Activated CD4-positive, alpha-beta T cell treated with anti-CD3 and anti-CD28 coated beads, Interleukin-2, Interleukin-6, amounts not matched to agents 100 ng/mL and 50 ng/mL, durations not matched to agents 16 hours and 8 hours (primary cell): Measurements from ENCODE around the gene TLL2.
A peak's percentile ranks its signal among the peaks of the same experiment; 100 is the strongest.

Experiments
- DNase-seq: peaks from one replicate; pipeline ENCODE4 v3.0.0-alpha.2; 2020

TLL2 gene

DNA sequence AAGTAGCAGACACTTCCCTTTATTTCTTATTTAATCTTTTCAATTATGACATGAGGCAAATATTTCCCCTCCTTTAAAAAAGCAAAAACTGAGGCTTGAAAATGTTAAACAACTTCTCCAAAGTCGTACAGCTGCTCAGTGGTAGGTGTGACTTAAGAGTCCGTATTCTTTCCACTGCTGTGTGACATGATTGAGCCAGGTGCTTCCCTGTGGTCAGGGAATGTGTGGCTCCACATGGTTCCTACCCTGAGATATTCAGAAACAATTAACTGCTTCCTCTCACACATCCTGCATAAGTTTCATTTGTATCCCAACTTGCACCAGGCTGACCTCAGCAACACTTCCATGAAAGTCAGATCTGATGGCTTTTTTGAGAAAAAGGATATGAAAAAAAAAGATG lies 168.5 kb downstream of the TLL2 start:
- no peak for DNase-seq

DNA sequence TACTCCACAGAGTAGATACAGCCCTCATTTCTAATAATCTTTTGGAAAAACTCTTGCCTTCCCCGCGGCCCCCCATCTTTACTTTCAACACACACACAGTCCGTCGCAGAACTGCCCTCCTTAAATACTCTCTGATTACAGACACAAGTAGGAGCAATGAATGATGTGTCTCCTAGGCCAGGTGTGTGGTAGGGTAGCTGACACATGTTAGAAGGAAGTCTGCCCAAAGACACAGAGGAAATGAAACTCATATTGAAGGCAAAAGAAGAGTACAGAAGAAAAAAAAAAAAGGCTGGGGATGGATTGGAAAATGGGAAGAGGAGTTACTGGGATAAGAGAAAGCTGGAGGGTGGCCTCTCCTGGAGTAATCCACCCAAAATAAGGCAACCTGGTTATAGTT lies 169.5 kb downstream of the TLL2 start:
- DNase-seq = no peak

DNA sequence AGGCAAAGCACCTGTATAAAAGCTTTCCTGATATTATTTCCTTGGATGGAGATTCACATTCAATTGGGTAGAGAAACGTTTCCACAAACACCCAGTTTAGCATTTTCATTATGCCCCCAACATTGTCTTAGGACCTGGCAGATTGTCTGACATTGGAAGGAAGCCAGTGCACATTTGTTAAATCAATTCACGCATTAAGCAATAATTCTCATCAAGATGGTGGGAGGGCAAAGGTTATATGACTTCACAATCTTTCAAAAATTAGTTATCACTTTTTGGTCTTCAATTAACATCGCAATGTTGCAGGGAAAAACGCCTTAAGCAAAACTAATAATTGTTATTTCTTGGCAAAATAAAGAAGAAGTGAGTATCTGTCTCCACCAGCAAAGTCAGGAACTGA lies 171.3 kb downstream of the TLL2 start:
- no peak for DNase-seq

DNA sequence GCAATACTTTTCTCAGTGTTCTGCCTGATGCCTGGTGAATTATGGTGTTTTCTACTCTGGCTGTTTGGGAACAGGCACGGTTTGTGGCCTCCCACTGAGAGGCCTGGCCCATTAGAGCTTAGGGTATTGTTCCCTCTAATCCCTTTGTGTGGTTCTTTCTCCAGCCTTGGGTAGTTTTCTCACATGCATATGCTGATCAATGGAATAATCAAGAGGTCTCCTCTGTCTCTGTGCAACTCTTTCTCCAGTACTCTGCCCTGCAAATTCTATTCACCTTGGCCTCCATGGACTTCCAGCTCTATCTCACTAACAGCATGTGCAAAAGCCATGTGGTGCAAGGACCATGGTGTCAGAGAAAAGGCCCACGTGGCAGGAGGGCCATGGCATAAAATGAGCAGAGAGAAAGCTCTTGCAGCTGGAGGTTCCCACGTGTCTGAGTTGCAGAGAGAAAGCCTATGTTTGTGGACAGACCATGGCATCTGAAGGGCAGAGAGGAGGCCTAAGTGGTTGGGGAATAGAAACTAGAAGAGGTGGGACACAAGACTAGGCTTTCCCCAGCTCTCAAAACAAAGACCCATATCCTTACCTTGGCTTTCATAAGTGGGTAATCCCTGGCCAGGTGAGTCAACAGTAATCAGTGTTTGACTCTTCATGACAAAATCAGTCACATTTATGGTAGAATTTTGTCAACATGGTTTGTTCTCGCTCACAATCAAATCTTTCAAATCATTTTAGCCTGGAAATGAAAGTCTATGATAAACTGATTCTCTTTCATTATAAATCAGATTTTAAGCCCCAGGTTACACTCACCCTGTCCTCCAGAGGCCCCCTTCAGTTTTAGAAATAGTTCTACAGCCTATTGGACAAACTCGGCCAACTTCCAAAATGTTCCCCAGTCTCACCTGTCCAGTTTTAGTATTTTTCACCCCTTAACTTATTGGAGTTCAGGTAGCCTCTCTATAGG lies 172.2 kb downstream of the TLL2 start:
- DNase-seq = peak; percentile 52

DNA sequence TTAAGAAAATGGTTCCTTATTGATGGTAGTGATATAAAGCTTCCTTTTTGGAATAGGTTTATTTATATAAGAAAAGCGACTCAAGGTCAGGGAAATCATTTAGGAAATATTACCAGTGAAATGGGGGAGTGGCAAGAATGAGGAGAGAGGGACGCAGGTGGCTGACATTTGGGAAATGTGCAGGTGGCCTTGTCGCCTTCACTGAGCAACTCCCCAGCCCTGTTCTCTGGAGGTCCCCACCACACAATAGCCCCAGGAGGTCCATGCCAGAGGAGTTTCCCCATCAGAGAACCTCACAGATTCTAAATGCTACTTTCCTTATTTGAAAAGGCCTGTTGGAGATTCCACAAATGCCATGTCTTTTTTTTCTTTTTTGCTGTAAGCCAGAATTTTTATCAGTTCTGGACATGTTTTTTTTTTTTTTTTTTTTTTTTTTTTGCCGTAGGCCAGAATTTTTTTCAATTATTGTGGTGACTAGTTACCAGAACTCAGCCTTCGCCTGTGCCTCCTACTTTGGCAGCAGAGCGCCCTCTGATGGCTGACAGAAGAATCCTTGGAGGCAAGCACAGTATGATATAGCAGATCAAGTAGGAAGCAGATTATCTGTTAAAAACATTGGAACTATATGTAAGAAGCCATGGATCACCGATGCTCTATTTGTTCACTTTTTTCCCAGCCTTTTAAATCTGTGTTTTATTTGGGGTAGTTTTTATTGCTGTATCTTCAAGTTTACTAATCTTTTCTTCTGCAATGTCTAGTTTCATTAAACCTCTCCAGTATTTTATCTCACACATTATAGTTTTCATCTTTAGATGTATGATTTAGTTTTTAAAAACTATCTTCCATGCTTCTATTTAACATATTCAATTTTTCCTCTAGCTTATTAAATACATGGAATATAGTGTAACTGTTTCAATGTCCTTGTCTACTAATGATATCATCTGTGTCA lies 173.5 kb downstream of the TLL2 start:
- DNase-seq = peak; percentile 75

DNA sequence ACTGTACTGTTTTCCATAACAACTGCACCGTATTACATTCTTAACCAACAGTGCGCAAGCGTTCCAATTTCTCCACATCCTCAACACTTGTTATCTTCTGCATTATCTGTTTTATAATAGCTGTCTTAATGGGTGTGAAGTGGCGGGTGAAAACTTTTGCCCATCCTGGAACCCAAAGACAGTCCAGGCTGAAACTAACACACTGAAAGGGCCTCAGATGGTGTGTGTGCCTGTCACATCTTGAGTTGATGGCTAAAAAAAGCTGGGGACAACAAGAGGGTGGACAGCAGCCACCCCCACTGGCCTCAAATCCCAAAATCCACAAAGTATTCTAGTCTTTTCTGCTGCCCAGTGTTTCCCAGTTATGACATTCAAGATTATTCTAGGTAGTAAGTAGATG lies 174.3 kb downstream of the TLL2 start:
- DNase-seq = no peak

DNA sequence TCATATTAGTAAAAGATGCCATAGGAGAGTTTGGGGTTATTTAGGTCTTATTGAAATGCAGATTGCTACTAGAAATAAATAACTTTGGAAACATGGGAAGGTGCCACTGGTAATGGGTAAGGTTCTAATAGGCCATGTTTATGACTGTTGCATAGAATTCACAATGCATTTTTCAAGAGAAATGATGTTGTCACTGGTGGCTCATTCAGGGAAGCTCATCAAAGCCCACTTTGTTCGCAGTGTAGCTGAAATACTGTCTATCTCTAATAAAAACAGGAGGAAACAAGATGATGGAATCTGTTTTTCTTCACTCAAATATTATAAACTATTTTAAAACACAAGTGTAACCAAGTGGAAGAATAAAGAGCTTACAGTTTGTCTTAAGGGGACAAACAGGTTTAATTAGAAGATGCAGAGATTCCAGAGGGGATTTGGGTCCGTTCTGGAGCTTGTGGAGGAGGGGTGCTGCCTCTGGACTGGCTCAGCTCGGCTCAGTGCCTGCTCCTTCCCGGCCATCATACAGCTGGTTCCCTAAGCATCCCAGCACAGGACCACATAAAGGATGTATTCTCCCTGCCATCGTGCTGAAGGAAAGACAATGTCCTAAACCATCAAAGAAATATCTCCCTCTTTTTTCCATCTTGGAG lies 175.3 kb downstream of the TLL2 start:
- no peak for DNase-seq

DNA sequence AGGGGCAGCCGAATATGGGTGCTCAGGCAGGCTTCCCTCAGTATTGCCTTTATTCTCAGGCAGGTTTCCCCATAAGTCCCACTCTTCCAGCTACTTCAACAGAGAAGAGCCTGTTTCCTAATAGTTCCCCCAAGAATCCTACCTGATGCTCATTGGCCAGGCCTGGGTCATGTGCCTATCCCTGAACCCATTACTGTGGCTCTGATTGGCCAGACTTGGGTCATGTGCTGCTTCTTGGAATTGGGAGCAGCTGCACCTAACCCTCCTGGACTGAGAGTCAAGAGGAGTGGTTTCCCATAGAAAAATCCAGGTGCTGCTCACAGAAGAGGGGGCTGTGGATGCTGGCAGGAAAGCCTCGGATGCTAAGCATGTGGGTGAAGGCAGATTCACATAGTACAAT lies 176.6 kb downstream of the TLL2 start:
- DNase-seq = no peak

DNA sequence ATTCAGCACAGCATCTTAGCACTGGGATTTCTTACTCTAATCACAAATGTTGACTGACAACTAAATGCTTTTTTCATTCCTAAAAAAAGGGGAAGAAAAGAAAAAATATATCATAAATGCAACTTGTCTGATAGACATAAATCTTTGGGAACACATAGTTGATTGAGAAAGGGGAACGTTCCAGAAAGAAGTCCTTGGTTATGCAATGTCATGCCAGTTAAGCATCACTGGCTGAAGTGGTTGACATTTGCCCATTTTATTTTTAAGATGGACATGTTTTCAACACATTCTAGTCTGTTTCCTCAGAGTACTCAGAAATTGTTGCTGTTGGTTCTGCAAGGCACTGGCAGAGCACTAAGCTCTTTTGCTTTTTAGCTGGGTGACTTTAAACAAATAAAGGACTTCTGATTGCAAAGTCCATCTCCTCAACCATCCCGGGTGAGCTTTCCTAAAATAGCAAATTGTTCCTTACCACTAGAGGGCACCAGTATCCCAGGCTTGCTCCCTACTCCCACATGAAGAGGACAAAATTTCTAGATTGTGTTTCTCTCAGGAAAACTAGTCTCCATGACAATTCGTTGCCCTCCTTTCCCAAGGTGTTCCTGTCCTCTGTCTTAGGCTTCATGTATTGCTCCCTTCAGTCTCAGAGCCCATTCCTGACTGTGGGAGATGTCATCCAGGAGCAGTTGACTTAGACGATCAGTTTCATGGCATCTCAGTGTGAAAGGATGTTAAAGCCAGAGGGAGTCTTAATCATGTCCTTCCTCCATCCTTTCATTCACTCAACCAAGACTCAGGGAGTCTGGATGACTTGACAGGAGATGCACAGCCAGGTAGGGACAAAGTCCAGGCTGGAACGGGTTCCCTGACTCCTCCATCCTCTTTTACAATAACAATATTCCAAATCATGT lies 178.9 kb downstream of the TLL2 start:
- peak; percentile 28 for DNase-seq

DNA sequence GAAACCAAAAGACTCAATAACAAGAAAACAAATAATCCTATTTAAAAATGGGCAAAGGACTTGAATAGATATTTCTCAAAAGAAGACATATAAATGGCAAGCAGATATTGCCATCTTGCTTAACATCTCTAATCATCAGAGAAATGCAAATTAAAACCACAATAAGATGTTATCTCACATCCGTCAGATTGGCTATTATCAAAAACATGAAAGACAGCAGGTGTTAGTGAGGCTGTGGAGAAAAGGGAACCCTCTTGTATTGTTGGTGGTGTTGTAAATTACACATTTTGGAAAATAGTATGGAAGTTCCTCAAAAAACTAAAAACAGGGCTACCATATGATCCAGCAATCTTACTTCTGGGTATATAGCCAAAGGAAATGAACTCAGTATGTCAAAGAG lies 180.6 kb downstream of the TLL2 start:
- no peak for DNase-seq

DNA sequence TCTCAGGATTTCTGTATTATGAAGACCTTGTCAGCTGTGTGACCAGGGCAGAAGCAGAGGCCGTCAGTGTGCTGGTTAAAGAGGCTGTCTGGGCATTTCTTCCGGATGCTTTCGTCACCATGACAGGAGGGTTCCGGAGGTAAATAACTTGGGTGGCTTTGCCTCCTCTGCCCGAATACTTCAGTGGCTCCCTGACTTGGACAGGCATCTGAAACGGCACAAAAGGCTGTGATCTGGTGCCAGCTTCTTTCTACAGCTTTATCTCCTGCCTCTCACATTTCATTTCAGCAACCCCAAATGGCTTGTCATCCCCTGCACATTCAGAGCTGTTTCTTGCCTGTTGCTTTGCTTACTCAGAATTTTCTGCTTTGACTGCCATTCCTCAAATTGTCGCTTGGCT lies 186.3 kb downstream of the TLL2 start:
- no peak for DNase-seq

DNA sequence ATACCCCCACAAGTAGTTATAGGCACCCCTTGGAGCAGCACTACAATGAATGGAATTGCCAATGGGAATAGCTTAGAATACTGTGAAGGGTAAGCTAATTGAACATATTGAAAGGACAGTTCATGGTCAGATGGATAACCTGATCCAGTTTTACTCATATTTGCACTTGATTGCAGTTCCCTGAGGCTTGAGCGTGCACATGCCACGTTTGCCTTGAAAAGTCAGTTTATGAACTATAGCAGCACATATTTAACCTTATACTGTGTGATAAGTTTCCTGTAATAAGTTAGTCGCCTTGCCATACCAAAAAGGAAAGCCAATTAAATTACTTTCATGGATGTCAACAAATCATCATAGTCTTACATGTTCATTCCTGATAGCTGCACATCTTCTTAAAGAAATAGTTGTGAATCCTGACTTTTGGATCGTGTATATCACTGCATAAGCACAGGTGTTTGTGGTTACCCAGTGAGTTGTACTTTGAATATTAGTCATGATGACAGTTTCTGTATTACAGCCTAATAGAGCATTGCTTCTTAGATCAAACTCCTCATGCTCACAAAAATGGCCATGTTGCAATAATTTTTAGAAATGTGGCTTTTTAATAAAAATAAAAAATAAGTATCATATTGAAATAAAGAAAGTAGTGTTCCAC lies 187.9 kb downstream of the TLL2 start:
- DNase-seq = peak; percentile 54

DNA sequence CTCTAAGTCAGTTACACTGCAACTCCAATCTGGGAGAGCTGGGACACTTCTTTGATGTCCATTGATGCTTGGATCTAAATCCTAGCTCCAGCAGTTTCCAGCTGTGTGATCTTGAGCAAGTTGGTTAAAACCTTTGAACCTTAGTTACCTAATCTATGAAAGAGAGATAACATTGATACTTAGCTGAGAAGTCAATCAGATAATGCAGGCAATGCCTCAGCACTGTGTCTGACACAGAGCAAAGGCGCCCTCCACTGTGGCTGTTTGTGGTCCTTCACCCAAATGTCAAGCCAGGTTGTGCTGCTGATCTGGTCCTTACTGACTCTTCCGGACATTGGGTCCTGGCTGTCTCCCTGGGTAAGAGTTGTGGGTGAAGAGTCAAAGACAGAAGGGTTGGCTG lies 189.3 kb downstream of the TLL2 start:
- DNase-seq = no peak

DNA sequence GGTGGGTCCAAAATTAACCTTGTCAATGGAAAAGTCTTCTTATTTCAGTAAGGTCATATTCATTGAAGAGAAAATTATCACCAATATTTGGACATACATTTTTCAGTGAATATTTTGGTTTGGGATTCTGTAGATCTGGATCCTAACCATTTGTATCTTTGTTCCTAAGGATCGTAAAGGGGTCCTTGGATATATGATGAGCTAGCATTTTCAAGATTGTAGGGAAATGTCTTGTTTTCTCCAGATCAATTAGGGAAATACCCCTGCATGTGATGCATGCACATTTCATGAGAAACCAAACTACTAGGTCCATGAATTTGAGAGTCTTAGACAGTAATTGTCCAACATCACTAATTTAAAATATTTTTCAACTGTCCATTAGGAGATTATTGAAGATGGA lies 191.5 kb downstream of the TLL2 start:
- DNase-seq = no peak

DNA sequence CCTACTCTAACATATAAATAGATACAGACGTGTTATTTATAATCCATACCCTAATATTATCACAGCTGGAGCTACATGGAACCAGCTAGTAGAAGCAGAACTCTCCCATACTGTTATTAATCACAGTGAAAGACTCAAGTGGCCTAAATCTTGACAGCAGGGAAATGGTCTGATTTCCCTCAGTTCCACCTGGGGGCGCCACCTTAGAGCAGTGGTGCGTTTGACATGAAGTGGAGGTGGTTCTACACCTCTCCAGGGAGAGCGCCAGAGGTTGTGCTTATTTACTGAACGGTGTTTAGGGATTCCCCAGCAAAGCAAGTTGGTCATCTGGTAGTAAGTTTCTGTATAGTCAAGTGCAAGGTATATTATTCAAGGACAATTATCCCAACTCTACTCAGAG lies 191.9 kb downstream of the TLL2 start:
- DNase-seq = no peak

DNA sequence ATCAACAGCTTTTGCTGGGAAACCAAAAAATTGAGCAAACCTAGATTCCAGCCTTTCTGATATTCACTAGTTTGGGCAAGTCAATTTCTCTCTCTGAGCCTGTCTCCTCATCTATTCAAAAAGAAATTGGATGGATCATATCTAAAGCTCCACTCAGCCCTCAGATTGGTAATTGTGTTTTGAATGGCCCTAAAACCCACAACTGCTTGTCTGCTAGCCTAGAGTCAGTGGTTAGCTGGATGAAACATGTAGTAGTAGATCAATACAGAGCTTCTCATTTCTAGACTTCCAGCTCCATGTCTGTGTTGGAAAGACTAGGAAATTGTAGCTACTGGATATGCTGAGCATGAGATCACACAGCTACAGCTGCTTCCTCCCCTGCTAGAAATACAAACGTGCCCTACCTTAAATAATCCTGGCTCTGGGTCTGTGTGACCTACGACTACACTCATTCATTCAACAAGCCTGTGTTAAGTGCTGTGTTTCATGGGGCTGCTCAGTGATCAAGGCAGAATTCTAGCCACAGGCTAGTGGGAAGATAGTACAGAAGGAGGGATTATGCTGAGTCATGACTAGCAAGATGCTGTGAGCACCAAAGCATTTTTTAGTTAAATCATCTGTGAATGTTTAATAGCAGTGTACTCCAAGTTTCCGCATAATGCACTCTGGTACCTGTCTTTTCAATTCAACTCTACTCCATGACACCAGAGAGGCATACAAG lies 193.8 kb downstream of the TLL2 start:
- no peak for DNase-seq

DNA sequence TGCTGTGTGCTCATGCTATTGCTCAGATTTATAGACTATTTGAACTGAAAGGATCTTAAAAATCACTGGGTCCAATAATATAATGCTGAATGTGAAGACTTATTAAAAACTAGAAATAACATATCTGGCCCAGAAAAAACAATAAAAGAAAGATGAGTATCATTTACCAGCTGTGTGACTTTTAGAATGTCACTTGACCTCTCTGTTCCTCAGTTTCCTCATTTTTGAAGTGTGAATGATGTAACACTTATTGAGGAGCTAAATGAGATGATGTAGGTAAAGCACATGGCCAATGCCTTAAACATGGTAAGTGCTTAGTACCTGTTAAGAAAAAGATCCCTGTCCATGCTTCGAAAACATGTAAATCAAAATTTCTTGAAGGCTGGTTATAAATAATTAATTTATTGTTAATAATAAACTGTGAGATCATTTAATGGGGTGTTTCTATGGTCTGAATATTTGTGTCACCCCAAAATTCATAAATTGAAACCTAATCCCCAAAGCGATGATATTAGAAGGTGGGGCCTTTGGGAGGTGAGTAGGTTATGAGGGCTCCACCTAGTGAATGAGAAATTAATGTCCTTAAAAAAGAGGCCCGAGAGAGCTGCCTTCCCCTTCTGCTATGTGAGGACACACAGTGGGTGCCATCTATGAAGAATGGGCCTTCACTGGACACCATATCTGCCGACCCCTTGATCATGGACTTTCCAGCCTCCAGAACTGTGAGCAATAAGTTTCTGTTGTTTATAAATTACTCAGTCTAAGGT lies 196.5 kb downstream of the TLL2 start:
- DNase-seq = no peak
